ENCODE measurements around the gene GJC1. TPM values are rescaled to one million over a fixed set of nuclear protein-coding genes. Genes with fewer than 3 reads are reported as not detected.
"Not testable (repeated sequence)": the region's sequence is repeated elsewhere in the genome, so short reads cannot be mapped to it uniquely, and the experiment has no call there.

GJC1 gene
- total and polyA plus RNA-seq, 5 experiments from 2014 or later, result not detected

GRCh38 chr17:44840936-44841335 lies 10.8 kb upstream of the GJC1 start:
- Mint-ChIP-seq H3K4me1 (no peaks in the 10 kb centered on the region), H3K4me3 (no peak overlapping the region), H3K27me3 (peaks cover 0 to 2% (median 0%) of the 10 kb centered on the region in 5 donors), H3K36me3 (no peaks in the 10 kb centered on the region), H3K9me3 (no peaks in the 10 kb centered on the region), H3K27ac (no peak overlapping the region)
- DNase-seq (no peak), ATAC-seq (no peak)
- POLR2A ChIA-PET, result no interaction called here

- H3K27me3 Mint-ChIP-seq, result peaks cover 0 to 2% (median 0%) of the 10 kb centered on the region in 5 donors
- H3K9me3 Mint-ChIP-seq, result no peaks in the 10 kb centered on the region
- H3K27ac Mint-ChIP-seq, result peak overlapping the region in 1 of 10 donors; percentile 44
- H3K36me3 Mint-ChIP-seq, result no peaks in the 10 kb centered on the region
- DNase-seq, result no peak
- ATAC-seq, result no peak
- H3K4me1 Mint-ChIP-seq, result no peaks in the 10 kb centered on the region
- H3K4me3 Mint-ChIP-seq, result no peak overlapping the region
- POLR2A ChIA-PET, result no interaction called here
These were observed 10.2 kb upstream of the GJC1 start for GRCh38 chr17:44840274-44840673.

- POLR2A ChIA-PET, result interaction anchor here (0.7 kb wide), 1 partner anchor 47 kb away, joined by 4 read pairs; no protein-coding TSS in a partner anchor
- Mint-ChIP-seq H3K27me3 (peaks cover 0 to 17% (median 5%) of the 10 kb centered on the region in 5 donors), H3K9me3 (no peaks in the 10 kb centered on the region), H3K4me3 (no peak overlapping the region), H3K27ac (no peak overlapping the region), H3K36me3 (no peaks in the 10 kb centered on the region), H3K4me1 (no peaks in the 10 kb centered on the region)
- DNase-seq, result no peak
- no peak for ATAC-seq
These were observed 7.1 kb upstream of the GJC1 start for GRCh38 chr17:44837196-44837595.

GRCh38 chr17:44832805-44833204 lies 2.7 kb upstream of the GJC1 start:
- POLR2A ChIA-PET, result no interaction called here
- Mint-ChIP-seq H3K4me3 (no peak overlapping the region), H3K9me3 (no peaks in the 10 kb centered on the region), H3K36me3 (no peaks in the 10 kb centered on the region), H3K27me3 (peaks cover 10 to 41% (median 19%) of the 10 kb centered on the region in 5 donors), H3K4me1 (peaks cover 7 to 14% (median 13%) of the 10 kb centered on the region in 4 donors), H3K27ac (no peak overlapping the region)
- ATAC-seq (no peak), DNase-seq (no peak)

- H3K27ac Mint-ChIP-seq, result no peak overlapping the region
- H3K4me3 Mint-ChIP-seq, result peak overlapping the region in 5 of 10 donors; percentile 11 to 71 (median 50)
- peaks cover 20 to 52% (median 30%) of the 10 kb centered on the region in 5 donors for H3K27me3 Mint-ChIP-seq
- H3K9me3 Mint-ChIP-seq, result no peaks in the 10 kb centered on the region
- peaks cover 7 to 14% (median 13%) of the 10 kb centered on the region in 4 donors for H3K4me1 Mint-ChIP-seq
- H3K36me3 Mint-ChIP-seq, result no peaks in the 10 kb centered on the region
- POLR2A ChIA-PET, result no interaction called here
- ATAC-seq (no peak), DNase-seq (no peak)
These were observed 1.3 kb upstream of the GJC1 start for GRCh38 chr17:44831371-44831770.

- Mint-ChIP-seq H3K4me3 (peak overlapping the region; percentile 69 to 85 (median 78)), H3K9me3 (no peaks in the 10 kb centered on the region), H3K4me1 (peaks cover 7 to 14% (median 13%) of the 10 kb centered on the region in 4 donors), H3K27ac (no peak overlapping the region), H3K27me3 (peaks cover 20 to 59% (median 33%) of the 10 kb centered on the region in 5 donors), H3K36me3 (no peaks in the 10 kb centered on the region)
- peak; percentile 45 to 53 for ATAC-seq
- peak in 3 of 10 donors; percentile 17 to 22 (median 21) for DNase-seq
- POLR2A ChIA-PET, result no interaction called here
These were observed 537 bp upstream of the GJC1 start for GRCh38 chr17:44830359-44831288.

- ATAC-seq, result peak; percentile 43 to 63
- DNase-seq, result peak in 6 of 10 donors; percentile 11 to 43 (median 32)
- peaks cover 7 to 14% (median 13%) of the 10 kb centered on the region in 4 donors for H3K4me1 Mint-ChIP-seq
- peak overlapping the region in 1 of 10 donors; percentile 6 for H3K27ac Mint-ChIP-seq
- H3K36me3 Mint-ChIP-seq, result no peaks in the 10 kb centered on the region
- H3K27me3 Mint-ChIP-seq, result peaks cover 20 to 65% (median 33%) of the 10 kb centered on the region in 5 donors
- H3K9me3 Mint-ChIP-seq, result no peaks in the 10 kb centered on the region
- peak overlapping the region; percentile 77 to 91 (median 80) for H3K4me3 Mint-ChIP-seq
- POLR2A ChIA-PET, result no interaction called here
These were observed 1.1 kb downstream of the GJC1 start for GRCh38 chr17:44828919-44829522.

GRCh38 chr17:44827863-44828262 lies 2.2 kb downstream of the GJC1 start:
- peaks cover 0 to 2% (median 0%) of the 10 kb centered on the region in 9 donors for H3K9me3 Mint-ChIP-seq
- ATAC-seq, result no peak
- POLR2A ChIA-PET, result no interaction called here
- H3K27me3 Mint-ChIP-seq, result peaks cover 23 to 69% (median 43%) of the 10 kb centered on the region in 5 donors
- H3K36me3 Mint-ChIP-seq, result no peaks in the 10 kb centered on the region
- no peak overlapping the region for H3K4me3 Mint-ChIP-seq
- H3K27ac Mint-ChIP-seq, result no peak overlapping the region
- peaks cover 7 to 14% (median 13%) of the 10 kb centered on the region in 4 donors for H3K4me1 Mint-ChIP-seq
- no peak for DNase-seq

- peaks cover 23 to 54% (median 42%) of the 10 kb centered on the region in 5 donors for H3K27me3 Mint-ChIP-seq
- H3K9me3 Mint-ChIP-seq, result peaks cover 0 to 2% (median 0%) of the 10 kb centered on the region in 9 donors
- ATAC-seq (no peak), DNase-seq (no peak)
- peaks cover 7 to 14% (median 13%) of the 10 kb centered on the region in 4 donors for H3K4me1 Mint-ChIP-seq
- H3K27ac Mint-ChIP-seq, result no peak overlapping the region
- H3K36me3 Mint-ChIP-seq, result no peaks in the 10 kb centered on the region
- H3K4me3 Mint-ChIP-seq, result no peak overlapping the region
- POLR2A ChIA-PET, result no interaction called here
These were observed 3.8 kb downstream of the GJC1 start for GRCh38 chr17:44826123-44826790.

GRCh38 chr17:44825236-44825635 lies 4.9 kb downstream of the GJC1 start:
- H3K9me3 Mint-ChIP-seq, DNase-seq, H3K27ac Mint-ChIP-seq, H3K4me3 Mint-ChIP-seq, H3K36me3 Mint-ChIP-seq, POLR2A ChIA-PET, ATAC-seq: not testable (repeated sequence)
- H3K4me1 Mint-ChIP-seq, result peaks cover 5 to 12% (median 11%) of the 10 kb centered on the region in 4 donors
- peaks cover 22 to 55% (median 42%) of the 10 kb centered on the region in 5 donors for H3K27me3 Mint-ChIP-seq

- Mint-ChIP-seq H3K27ac (no peak overlapping the region), H3K9me3 (peaks cover 0 to 2% (median 0%) of the 10 kb centered on the region in 9 donors), H3K4me1 (no peaks in the 10 kb centered on the region), H3K4me3 (no peak overlapping the region), H3K36me3 (no peaks in the 10 kb centered on the region), H3K27me3 (peaks cover 5 to 31% (median 21%) of the 10 kb centered on the region in 5 donors)
- DNase-seq (no peak), ATAC-seq (no peak)
- POLR2A ChIA-PET, result interaction anchor here (0.5 to 0.6 kb wide), 2 partner anchors 14 to 18 kb away, joined by 3 read pairs; no protein-coding TSS in a partner anchor
These were observed 9.4 kb downstream of the GJC1 start for GRCh38 chr17:44820631-44821212.

- peaks cover 2 to 26% (median 16%) of the 10 kb centered on the region in 5 donors for H3K27me3 Mint-ChIP-seq
- POLR2A ChIA-PET, result interaction anchor here (0.7 kb wide), 1 partner anchor 302 kb away, joined by 4 read pairs; no protein-coding TSS in a partner anchor
These were observed 11.6 kb downstream of the GJC1 start for GRCh38 chr17:44818508-44818907.

More at GRCh38 chr17:44818508-44818907, 11.6 kb downstream of the GJC1 start:
- not testable (repeated sequence) for H3K9me3 Mint-ChIP-seq, H3K27ac Mint-ChIP-seq, H3K4me1 Mint-ChIP-seq, DNase-seq, H3K4me3 Mint-ChIP-seq, ATAC-seq, H3K36me3 Mint-ChIP-seq

Measured in naive thymus-derived CD8-positive, alpha-beta T cell (primary cell).